Muscle layer of duodenum (tissue), 2 donors: ENCODE data around the gene RABGAP1.
A peak's percentile ranks its signal among the peaks of the same experiment; 100 is the strongest.

Source experiments
- H3K27ac ChIP-seq: one replicate; pipeline ENCODE4 v1.7.0; 2013; ENCODE audit warnings: mild to moderate bottlenecking, low read length
- H3K27me3 ChIP-seq: one replicate; pipeline ENCODE4 v1.7.0; 2013; ENCODE audit warnings: low read depth, mild to moderate bottlenecking, control low read depth, low read length
- H3K36me3 ChIP-seq, 2 donors: one replicate each; pipeline ENCODE4 v1.7.0; 2013; ENCODE audit warnings: low read length in 2 of 2, control low read depth in 1 of 2, mild to moderate bottlenecking in 1 of 2; ENCODE audit not compliant: insufficient read depth in 2 of 2, control insufficient read depth in 1 of 2
- H3K4me1 ChIP-seq, 2 donors: one replicate each; pipeline ENCODE4 v1.7.0; 2013; ENCODE audit warnings: low read length in 2 of 2, mild to moderate bottlenecking in 2 of 2, control low read depth in 1 of 2, moderate library complexity in 1 of 2; ENCODE audit not compliant: insufficient read depth in 2 of 2, control insufficient read depth in 1 of 2
- H3K4me3 ChIP-seq, 2 donors: one replicate each; pipeline ENCODE4 v1.7.0; 2013; ENCODE audit warnings: low read length in 2 of 2, low read depth in 1 of 2, mild to moderate bottlenecking in 1 of 2
- H3K9me3 ChIP-seq, 2 donors: one replicate each; pipeline ENCODE4 v1.7.0; 2013; ENCODE audit warnings: low read length in 2 of 2, control low read depth in 1 of 2, mild to moderate bottlenecking in 1 of 2; ENCODE audit not compliant: control insufficient read depth in 1 of 2
- donor health status: healthy.

The RABGAP1 gene

GRCh38 chr9:122988920-122989621, 48.3 kb downstream of the RABGAP1 start:
- no peak overlapping the region for H3K4me3 ChIP-seq
- no peaks in the 10 kb centered on the region for H3K27me3 ChIP-seq
- H3K27ac ChIP-seq: no peak overlapping the region
- H3K9me3 ChIP-seq: no peaks in the 10 kb centered on the region
- H3K4me1 ChIP-seq: peaks cover 0 to 4% of the 10 kb centered on the region in 2 donors
- peaks cover 8 to 23% of the 10 kb centered on the region in 2 donors for H3K36me3 ChIP-seq

DNA sequence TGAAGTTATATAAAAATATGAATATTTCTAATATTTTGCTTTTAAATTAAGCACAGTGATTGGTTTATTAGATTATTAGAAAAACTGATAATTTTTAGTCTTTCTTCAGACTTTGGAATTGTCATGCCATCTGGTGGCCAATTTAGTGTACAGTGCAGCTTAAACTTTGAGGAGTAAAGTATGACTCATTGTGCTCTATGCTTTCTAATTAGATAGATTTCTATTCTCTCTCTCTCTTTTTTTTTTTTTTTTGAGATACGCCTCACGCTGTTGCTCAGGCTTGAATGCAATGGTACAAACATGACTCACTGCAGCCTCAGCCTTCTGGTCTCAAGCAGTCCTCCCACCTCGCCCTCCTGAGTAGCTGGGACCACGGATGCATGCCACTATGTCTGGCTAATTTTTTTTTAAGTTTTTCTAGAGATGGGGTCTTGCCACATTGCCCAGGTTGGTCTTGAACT, 50.6 kb downstream of the RABGAP1 start:
- H3K9me3 ChIP-seq: no peaks in the 10 kb centered on the region
- H3K27me3 ChIP-seq: no peaks in the 10 kb centered on the region
- H3K4me1 ChIP-seq: peaks cover 0 to 4% of the 10 kb centered on the region in 2 donors
- no peak overlapping the region for H3K4me3 ChIP-seq
- H3K27ac ChIP-seq: no peak overlapping the region
- peaks cover 14 to 15% of the 10 kb centered on the region in 2 donors for H3K36me3 ChIP-seq

- Histone ChIP-seq H3K27ac (no peak overlapping the region), H3K4me1 (peaks cover 0 to 2% of the 10 kb centered on the region in 2 donors), H3K36me3 (peaks cover 15 to 22% of the 10 kb centered on the region in 2 donors), H3K4me3 (no peak overlapping the region), H3K27me3 (no peaks in the 10 kb centered on the region), H3K9me3 (no peaks in the 10 kb centered on the region)
These were observed 55.8 kb downstream of the RABGAP1 start for GRCh38 chr9:122996586-122996985.

DNA sequence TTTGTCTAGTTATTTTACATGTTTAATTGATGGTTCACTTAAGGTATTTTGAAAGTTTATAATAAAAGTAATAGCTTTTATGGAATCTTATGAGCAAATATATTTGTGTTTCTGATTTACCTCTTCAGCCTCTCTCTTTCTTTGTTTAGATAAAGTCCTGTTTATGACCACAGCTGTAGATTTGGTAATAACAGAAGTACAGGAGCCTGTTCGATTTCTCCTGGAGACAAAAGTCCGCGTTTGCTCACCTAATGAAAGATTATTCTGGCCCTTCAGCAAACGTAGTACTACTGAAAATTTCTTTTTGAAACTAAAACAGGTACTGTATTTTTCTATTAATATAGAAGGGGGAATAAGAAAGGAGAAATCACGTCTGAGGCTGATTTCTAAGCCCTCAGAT, 57.6 kb downstream of the RABGAP1 start:
- Histone ChIP-seq H3K4me3 (no peak overlapping the region), H3K4me1 (peaks cover 0 to 4% of the 10 kb centered on the region in 2 donors), H3K27ac (no peak overlapping the region), H3K36me3 (peaks cover 18 to 22% of the 10 kb centered on the region in 2 donors), H3K9me3 (no peaks in the 10 kb centered on the region), H3K27me3 (no peaks in the 10 kb centered on the region)

DNA sequence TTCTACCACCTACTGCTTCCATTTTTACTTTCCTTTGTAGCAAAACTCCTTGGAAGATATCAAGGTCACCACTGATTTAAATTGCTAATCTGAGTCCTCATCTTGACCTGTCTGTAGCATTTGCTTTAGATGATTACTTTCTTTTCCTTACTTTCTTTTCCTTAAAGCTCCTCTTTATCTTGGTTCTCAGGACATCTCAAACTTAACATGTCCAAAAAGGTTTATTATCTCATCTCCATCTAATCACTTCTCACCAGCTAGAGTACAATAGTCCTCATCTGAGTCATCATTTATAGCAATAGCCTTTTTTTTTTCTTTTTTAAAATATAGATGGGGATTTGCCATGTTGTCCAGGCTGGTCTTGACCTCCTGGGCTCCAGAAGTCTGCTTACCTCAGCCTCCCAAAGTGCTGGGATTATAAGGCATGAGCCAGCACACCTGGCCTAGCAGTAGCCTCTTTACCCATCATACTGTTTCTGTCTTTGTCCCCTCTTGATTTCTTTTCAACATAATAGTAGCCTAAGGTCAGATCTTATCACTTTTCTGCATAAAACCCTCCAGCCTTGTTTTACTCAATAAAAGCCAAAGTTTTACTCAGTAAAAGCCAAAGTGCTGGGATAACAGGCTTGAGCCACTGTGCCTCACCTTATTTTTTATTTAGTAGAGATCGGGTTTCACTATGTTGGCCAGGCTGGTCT, 59.7 kb downstream of the RABGAP1 start:
- Histone ChIP-seq H3K9me3 (no peaks in the 10 kb centered on the region), H3K27ac (no peak overlapping the region), H3K4me1 (peaks cover 0 to 4% of the 10 kb centered on the region in 2 donors), H3K36me3 (peaks cover 18 to 22% of the 10 kb centered on the region in 2 donors), H3K4me3 (no peak overlapping the region), H3K27me3 (no peaks in the 10 kb centered on the region)

- Histone ChIP-seq H3K27ac (peak overlapping the region; percentile 51), H3K27me3 (no peaks in the 10 kb centered on the region), H3K36me3 (peaks cover 8 to 12% of the 10 kb centered on the region in 2 donors), H3K9me3 (no peaks in the 10 kb centered on the region), H3K4me3 (no peak overlapping the region), H3K4me1 (peaks cover 0 to 4% of the 10 kb centered on the region in 2 donors)
These were observed 61.9 kb downstream of the RABGAP1 start for GRCh38 chr9:123002754-123003153.

DNA sequence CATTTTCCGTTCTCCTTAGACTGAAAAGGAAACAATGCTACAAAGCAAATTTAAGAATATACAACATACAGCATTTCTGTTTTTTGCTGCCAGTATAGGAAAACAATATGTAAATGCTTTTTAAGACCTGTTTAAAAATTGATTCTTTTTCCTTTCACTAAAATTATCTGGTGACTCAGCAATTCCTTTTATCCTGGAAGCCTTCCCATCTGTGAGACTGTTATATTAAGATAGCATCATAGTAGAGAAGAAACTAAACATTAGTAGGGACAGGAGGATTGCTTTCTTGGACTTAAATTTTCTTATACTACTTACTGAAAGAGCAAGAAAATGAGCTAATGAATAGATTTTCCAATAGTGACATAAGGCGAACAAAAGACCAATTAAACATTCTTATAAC, 62.6 kb downstream of the RABGAP1 start:
- H3K36me3 ChIP-seq: peaks cover 8 to 12% of the 10 kb centered on the region in 2 donors
- no peaks in the 10 kb centered on the region for H3K9me3 ChIP-seq
- H3K4me3 ChIP-seq: no peak overlapping the region
- no peaks in the 10 kb centered on the region for H3K27me3 ChIP-seq
- H3K4me1 ChIP-seq: peaks cover 0 to 4% of the 10 kb centered on the region in 2 donors
- H3K27ac ChIP-seq: no peak overlapping the region

DNA sequence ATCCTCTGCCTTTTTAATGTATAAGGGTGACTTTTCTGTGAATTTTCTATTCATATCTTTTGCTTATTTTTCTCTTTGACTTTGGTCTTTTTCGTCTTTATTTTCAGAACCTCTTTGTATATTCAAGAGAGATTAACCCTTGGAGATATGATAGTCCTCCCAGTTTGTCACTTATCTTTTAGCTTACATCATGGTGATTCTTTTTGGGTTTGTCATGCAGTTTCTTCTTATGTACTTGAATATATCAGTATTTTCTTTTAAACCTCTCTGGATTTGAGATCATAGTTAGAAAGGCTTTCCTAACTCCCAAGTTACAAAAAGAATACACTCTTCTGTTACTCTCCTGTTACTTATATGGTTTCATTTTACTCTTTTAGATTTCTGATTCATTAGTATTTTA, 65.1 kb downstream of the RABGAP1 start:
- Histone ChIP-seq H3K27ac (no peak overlapping the region), H3K36me3 (peaks cover 1 to 9% of the 10 kb centered on the region in 2 donors), H3K4me3 (no peak overlapping the region), H3K4me1 (peaks cover 0 to 5% of the 10 kb centered on the region in 2 donors), H3K27me3 (no peaks in the 10 kb centered on the region), H3K9me3 (no peaks in the 10 kb centered on the region)

DNA sequence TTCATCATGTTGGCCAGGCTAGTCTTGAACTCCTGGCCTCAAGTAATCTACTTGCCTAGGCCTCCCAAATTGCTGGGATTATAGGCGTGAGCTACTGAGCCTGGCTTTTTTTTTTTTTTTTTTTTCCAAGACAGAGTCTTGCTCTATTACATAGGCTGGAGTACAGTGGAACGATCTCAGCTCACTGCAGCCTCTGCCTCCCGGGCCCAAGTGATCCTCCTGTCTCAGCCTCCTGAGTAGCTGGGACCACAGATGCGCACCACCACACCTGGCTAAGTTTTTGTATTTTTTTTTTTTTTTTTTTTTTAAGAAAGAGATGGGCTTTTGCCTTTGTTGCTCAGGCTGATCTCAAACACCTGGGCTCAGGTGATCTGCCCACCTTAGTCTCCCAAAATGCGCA, 66.4 kb downstream of the RABGAP1 start:
- H3K27me3 ChIP-seq: no peaks in the 10 kb centered on the region

DNA sequence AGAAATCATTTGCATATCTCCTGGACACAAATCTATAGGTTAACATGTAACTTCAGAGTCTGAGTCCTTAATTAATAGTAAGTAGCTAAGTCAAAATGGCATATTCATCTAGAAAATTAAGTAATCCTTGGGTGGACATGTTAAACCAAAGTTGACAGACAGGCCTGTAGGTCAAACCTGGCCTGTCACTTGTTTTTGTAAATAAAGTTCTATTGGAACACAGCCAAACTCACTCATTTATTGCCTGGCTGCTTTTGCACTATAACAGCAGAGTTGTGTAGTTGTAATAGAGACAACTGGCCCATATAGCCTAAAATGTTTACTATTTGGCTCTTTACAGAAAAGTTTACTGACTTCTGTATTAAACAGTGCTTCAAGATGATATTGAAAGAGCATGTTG, 68.1 kb downstream of the RABGAP1 start:
- Histone ChIP-seq H3K27ac (no peak overlapping the region), H3K27me3 (no peaks in the 10 kb centered on the region), H3K9me3 (no peaks in the 10 kb centered on the region), H3K4me3 (no peak overlapping the region), H3K4me1 (peaks cover 0 to 3% of the 10 kb centered on the region in 2 donors), H3K36me3 (peaks cover 4 to 10% of the 10 kb centered on the region in 2 donors)

More for the DNA sequence above, 66.4 kb downstream of the RABGAP1 start:
- Histone ChIP-seq H3K9me3 (no peaks in the 10 kb centered on the region), H3K27ac (no peak overlapping the region), H3K4me3 (no peak overlapping the region), H3K4me1 (peaks cover 0 to 6% of the 10 kb centered on the region in 2 donors), H3K36me3 (peaks cover 4 to 10% of the 10 kb centered on the region in 2 donors)

GRCh38 chr9:123011380-123011779, 70.6 kb downstream of the RABGAP1 start:
- Histone ChIP-seq H3K27me3 (no peaks in the 10 kb centered on the region), H3K4me3 (no peak overlapping the region), H3K9me3 (no peaks in the 10 kb centered on the region), H3K27ac (no peak overlapping the region), H3K36me3 (peaks cover 14 to 28% of the 10 kb centered on the region in 2 donors), H3K4me1 (peaks cover 0 to 3% of the 10 kb centered on the region in 2 donors)
